ENCODE measurements around the gene GOLGA3. TPM values are rescaled to one million over a fixed set of nuclear protein-coding genes. Genes with fewer than 3 reads are reported as not detected.

GOLGA3 gene
- total and polyA plus RNA-seq, 2 donors (not counting 1 experiment from before 2014, with no cell fraction given), result 32.7 to 66.0 TPM

DNA sequence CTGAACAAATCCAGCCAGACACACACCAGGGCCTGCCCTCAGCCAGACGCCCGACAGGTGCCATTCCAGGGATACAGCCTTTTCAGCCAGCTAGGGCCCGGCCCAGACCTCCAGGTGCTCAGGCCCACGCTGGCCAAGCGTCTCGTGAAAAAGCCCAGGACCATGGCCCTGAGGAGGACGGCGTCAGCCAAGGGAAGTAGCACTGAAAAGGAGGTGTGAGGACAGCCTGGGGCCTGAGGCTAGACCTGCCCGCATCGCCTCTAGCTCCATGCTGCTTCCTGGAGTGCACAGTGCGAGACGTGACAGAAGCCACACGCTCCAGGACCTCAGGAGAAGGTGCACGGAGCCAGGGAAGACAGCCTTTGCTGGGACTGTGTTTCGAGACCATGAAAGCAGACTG is 29.8 kb downstream of the GOLGA3 start:
- Histone ChIP-seq H3K36me3 (replicated peaks in 1 of 2; ENCODE audit: control extremely low read depth in 1 of 2, control insufficient read depth in 1 of 2, extremely low read depth in 1 of 2, insufficient read depth in 2 of 2, low read length in 1 of 2) (peaks cover 3 to 77% of the 10 kb centered on the region in 2 experiments), H2AFZ (ENCODE audit: insufficient read depth, low read depth, low read length, poor library complexity, severe bottlenecking) (no peak overlapping the region), H3K4me3 (ENCODE audit: control extremely low read depth in 1 of 5, extremely low read depth in 1 of 5, insufficient read depth in 1 of 5, low read depth in 2 of 5, low read length in 4 of 5) (no peak overlapping the region), H3K9ac (ENCODE audit: low read length) (no peak overlapping the region), H3K79me2 (ENCODE audit: control insufficient read depth, insufficient read depth, low read length) (peaks cover 15% of the 10 kb centered on the region), H3K27me3 (replicated peaks in 1 of 4; ENCODE audit: control extremely low read depth in 1 of 4, control insufficient read depth in 3 of 4, insufficient read depth in 4 of 4, low read length in 3 of 4) (no peaks in the 10 kb centered on the region), H3K4me2 (replicated peaks; ENCODE audit: low read depth, low read length, poor library complexity, severe bottlenecking) (no peak overlapping the region), H4K20me1 (ENCODE audit: control insufficient read depth, insufficient read depth, low read length, poor library complexity, severe bottlenecking) (peaks cover 16% of the 10 kb centered on the region), H3K9me3 (ENCODE audit: control extremely low read depth in 1 of 3, control insufficient read depth in 2 of 3, insufficient read depth in 1 of 3, low read length in 2 of 3) (no peaks in the 10 kb centered on the region), H3K27ac (ENCODE audit: low read length in 2 of 2) (no peak overlapping the region), H3K4me1 (ENCODE audit: control insufficient read depth in 2 of 2, insufficient read depth in 2 of 2, low read length in 2 of 2) (no peaks in the 10 kb centered on the region)
- DNase-seq, result no peak
- H3K27me3 Mint-ChIP-seq, result no peaks in the 10 kb centered on the region
- no peak overlapping the region for H3K4me3 Mint-ChIP-seq
- H3K9me3 Mint-ChIP-seq (ENCODE audit: insufficient read depth), result no peaks in the 10 kb centered on the region
- WGBS (ENCODE audit: insufficient coverage), result 98% methylated on average over 15 of the region's 15 CpGs
- TF ChIP-seq EZH2 (IDR thresholded peaks at IDR 0.05; ENCODE audit: borderline replicate concordance, insufficient read depth, low read depth, low read length, poor library complexity, severe bottlenecking), result no peak
- TF ChIP-seq, protein P1, sequence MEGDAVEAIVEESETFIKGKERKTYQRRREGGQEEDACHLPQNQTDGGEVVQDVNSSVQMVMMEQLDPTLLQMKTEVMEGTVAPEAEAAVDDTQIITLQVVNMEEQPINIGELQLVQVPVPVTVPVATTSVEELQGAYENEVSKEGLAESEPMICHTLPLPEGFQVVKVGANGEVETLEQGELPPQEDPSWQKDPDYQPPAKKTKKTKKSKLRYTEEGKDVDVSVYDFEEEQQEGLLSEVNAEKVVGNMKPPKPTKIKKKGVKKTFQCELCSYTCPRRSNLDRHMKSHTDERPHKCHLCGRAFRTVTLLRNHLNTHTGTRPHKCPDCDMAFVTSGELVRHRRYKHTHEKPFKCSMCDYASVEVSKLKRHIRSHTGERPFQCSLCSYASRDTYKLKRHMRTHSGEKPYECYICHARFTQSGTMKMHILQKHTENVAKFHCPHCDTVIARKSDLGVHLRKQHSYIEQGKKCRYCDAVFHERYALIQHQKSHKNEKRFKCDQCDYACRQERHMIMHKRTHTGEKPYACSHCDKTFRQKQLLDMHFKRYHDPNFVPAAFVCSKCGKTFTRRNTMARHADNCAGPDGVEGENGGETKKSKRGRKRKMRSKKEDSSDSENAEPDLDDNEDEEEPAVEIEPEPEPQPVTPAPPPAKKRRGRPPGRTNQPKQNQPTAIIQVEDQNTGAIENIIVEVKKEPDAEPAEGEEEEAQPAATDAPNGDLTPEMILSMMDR (IDR thresholded peaks at IDR 0.05), result no peak
- no peak for ATAC-seq (ENCODE audit: low read depth)
- H3K4me1 Mint-ChIP-seq, result no peaks in the 10 kb centered on the region
- CTCF ChIA-PET, result no interaction called here
- POLR2A ChIA-PET, result no interaction called here
- H3K27ac Mint-ChIP-seq, result no peak overlapping the region
- intact Hi-C loops (cut with micrococcal nuclease), result no loop called here

DNA sequence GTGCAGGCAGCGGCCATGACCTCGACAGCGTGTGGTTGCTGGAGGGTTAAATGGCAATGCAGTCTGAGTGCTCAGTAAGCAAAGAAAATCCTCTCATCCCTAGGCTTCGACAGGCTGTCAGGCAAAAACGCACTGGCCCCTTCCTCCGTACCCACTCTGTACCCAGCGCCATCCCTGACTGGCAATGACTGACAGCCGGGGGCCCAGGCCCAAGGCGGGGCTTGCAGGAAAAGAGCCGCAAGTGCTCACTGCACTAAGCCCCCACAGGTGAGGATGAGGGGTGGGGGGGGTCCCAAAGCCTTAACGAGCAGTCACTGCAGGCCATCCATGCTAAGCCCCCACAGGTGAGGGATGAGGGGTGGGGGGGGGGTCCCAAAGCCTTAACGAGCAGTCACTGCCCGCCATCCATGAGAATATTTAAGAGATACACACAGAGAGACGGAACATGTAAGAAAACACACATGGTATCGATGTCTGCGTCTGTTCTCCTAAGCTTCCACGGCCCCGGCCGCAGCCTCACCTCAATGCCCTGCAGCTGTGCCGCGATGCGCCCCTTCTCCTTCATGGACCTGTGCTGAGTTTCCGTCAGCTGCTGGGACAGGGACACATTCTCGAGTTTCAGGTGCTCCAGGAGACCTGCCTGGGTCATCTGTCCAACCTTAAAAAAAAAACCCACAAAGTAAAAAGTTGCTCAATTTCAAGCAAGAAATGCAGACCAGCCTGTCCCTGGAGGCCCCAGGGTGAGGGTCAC is 30.7 kb downstream of the GOLGA3 start:
- no peak for TF ChIP-seq EZH2 (IDR thresholded peaks at IDR 0.05; ENCODE audit: borderline replicate concordance, insufficient read depth, low read depth, low read length, poor library complexity, severe bottlenecking)
- TF ChIP-seq, protein P1 (IDR thresholded peaks at IDR 0.05), result no peak
- ChIA-PET CTCF (no interaction called here), POLR2A (no interaction called here)

More for the DNA sequence above, 30.7 kb downstream of the GOLGA3 start:
- H3K4me1 Mint-ChIP-seq, result no peaks in the 10 kb centered on the region
- Histone ChIP-seq H3K27ac (ENCODE audit: low read length in 2 of 2) (no peak overlapping the region), H3K9ac (ENCODE audit: low read length) (no peak overlapping the region), H3K4me1 (ENCODE audit: control insufficient read depth in 2 of 2, insufficient read depth in 2 of 2, low read length in 2 of 2) (no peaks in the 10 kb centered on the region), H3K4me3 (ENCODE audit: control extremely low read depth in 1 of 5, extremely low read depth in 1 of 5, insufficient read depth in 1 of 5, low read depth in 2 of 5, low read length in 4 of 5) (no peak overlapping the region), H3K4me2 (replicated peaks; ENCODE audit: low read depth, low read length, poor library complexity, severe bottlenecking) (no peak overlapping the region), H3K9me3 (ENCODE audit: control extremely low read depth in 1 of 3, control insufficient read depth in 2 of 3, insufficient read depth in 1 of 3, low read length in 2 of 3) (no peaks in the 10 kb centered on the region), H2AFZ (ENCODE audit: insufficient read depth, low read depth, low read length, poor library complexity, severe bottlenecking) (no peak overlapping the region), H3K36me3 (replicated peaks in 1 of 2; ENCODE audit: control extremely low read depth in 1 of 2, control insufficient read depth in 1 of 2, extremely low read depth in 1 of 2, insufficient read depth in 2 of 2, low read length in 1 of 2) (peaks cover 3 to 71% of the 10 kb centered on the region in 2 experiments), H3K79me2 (ENCODE audit: control insufficient read depth, insufficient read depth, low read length) (peaks cover 16% of the 10 kb centered on the region), H3K27me3 (replicated peaks in 1 of 4; ENCODE audit: control extremely low read depth in 1 of 4, control insufficient read depth in 3 of 4, insufficient read depth in 4 of 4, low read length in 3 of 4) (no peaks in the 10 kb centered on the region), H4K20me1 (ENCODE audit: control insufficient read depth, insufficient read depth, low read length, poor library complexity, severe bottlenecking) (peaks cover 11% of the 10 kb centered on the region)
- no peak overlapping the region for H3K27ac Mint-ChIP-seq
- intact Hi-C loops (cut with micrococcal nuclease), result no loop called here
- 95% methylated on average over 17 of the region's 24 CpGs for WGBS (ENCODE audit: insufficient coverage)
- no peaks in the 10 kb centered on the region for H3K27me3 Mint-ChIP-seq
- H3K4me3 Mint-ChIP-seq, result no peak overlapping the region
- ATAC-seq (ENCODE audit: low read depth), result no peak
- no peaks in the 10 kb centered on the region for H3K9me3 Mint-ChIP-seq (ENCODE audit: insufficient read depth)
- DNase-seq, result no peak

Data from B cell (primary cell).